NCI-H146 treated with DMSO at 0.1 percent for 48 hours (cell line): Measurements from ENCODE around the gene ALKBH6.

ENCODE experiments used
- DNase-seq: peaks from one replicate; lab custom pipeline; 2025; ENCODE audit not compliant: unreplicated experiment; lab: John Stamatoyannopoulos, UW

ALKBH6 gene

GRCh38 chr19:35960432-35960972 lies 53.5 kb downstream of the ALKBH6 start:
- DNase-seq, result no peak

GRCh38 chr19:35959968-35960320 lies 54.1 kb downstream of the ALKBH6 start:
- DNase-seq, result no peak
